Hematopoietic multipotent progenitor cell treated with erythropoietin and hydrocortisone succinate and interleukin-3 and kit ligand, for 8 days (in vitro differentiated cells): ENCODE data around the gene TRIM17.
"Not testable (repeated sequence)": the region's sequence is repeated elsewhere in the genome, so short reads cannot be mapped to it uniquely, and the experiment has no call there.

Source experiments
- DNase-seq: peaks from one replicate; pipeline ENCODE4 v3.0.0-alpha.2; 2015

TRIM17 gene

GRCh38 chr1:228446852-228447251, 30.2 kb upstream of the TRIM17 start:
- DNase-seq = no peak

DNA sequence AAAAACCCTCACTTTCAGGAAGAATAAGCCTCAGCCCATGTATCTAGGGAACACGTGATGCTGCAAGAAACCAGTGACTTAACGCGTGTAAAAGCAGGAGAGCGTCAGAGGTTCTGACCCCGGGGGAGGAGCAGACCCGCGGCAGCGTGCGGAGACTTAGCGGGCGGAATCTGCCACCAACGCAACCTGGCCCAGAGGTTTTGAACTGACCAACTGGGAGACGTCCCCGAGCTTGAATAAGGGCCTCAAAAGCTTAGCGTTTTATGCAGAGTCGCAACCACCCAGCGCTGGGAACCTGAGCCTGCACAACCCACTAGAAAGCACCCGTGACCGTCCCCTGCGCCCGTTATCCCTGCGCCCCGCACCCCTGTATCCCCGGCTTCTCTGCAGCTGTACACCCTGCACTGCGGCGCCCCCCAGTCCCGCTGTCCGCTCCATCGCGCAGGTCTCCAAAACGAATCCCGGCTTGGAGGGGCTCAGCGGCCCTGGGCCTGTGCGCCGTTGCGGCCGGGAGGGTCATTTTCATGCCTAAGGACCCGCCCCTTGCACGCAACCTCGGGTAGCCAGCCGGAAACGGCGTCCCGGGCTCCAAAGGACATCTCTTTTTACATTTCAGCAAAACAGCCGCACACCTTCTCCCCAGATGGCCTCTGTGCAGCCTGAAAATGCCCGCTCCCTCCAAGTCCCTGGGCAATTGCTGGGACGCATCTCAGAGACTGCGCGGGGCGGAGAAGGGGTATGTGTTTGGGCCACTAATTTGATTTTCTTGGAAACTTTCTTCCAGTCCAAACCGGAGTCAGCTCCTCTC, 29.4 kb upstream of the TRIM17 start:
- peak; percentile 74 for DNase-seq

DNA sequence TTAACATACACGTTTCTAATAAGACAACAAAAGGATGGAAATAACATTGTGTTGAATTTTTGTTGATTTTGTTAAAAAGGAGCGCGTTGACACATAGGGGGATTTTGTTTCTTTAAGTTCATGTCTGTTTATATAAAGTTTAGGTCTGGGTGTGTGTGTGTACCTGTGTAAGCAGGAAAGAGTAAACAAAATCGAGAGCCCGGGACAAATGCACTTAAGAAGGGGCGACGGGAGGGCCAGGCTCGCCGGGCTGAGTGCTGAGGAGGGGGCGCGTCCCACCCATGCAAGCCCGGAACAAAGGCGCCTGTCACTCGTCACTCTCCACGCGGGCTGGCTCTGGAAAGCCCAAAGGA, 28.8 kb upstream of the TRIM17 start:
- no peak for DNase-seq

GRCh38 chr1:228443395-228443794, 26.7 kb upstream of the TRIM17 start:
- no peak for DNase-seq

GRCh38 chr1:228440761-228441500, 24.3 kb upstream of the TRIM17 start:
- no peak for DNase-seq

DNA sequence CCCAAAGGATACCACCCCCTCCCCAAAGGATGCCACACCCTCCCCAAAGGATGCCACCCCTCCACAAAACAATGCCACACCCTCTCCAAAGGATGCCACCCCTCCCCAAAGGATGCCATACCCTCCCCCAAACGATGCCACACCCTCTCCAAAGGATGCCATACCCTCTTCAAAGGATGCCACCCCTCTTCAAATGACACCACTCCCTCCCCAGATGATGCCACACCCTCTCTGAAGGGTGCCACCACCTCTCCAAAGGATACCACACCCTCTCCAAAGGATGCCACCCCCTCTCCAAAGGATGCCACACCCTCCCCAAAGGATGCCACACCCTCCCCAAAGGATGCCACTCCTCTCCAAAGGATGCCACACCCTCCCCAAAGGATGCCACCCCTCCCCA, 21.6 kb upstream of the TRIM17 start:
- peak; percentile 49 for DNase-seq

DNA sequence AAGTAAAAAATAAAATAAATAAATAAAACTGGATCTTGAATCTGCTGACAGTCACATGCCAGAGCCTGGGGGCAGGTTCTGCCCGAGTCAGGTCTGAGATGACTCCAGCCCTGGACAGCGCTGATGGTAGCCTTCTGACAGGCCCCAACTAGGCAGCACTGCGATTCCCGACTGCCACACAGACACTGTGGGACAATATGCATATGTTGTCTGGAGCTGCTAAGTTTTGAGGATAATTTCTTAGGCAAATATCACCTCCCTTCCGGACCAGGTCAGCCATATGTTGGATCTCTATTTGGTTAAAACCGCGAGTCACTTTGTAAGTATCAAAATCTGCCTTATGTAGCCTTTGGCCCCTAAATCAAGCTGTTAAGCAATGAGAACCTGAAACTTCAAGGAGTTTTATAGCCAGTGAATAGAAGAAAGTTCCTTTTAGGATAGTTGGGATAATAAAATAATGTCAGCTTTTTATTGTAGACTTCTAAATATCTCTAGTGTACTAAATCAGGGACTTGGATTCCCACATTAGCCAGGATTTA, 20.8 kb upstream of the TRIM17 start:
- no peak for DNase-seq

- DNase-seq = no peak
Measured at GRCh38 chr1:228434689-228435088, 18.0 kb upstream of the TRIM17 start.

DNA sequence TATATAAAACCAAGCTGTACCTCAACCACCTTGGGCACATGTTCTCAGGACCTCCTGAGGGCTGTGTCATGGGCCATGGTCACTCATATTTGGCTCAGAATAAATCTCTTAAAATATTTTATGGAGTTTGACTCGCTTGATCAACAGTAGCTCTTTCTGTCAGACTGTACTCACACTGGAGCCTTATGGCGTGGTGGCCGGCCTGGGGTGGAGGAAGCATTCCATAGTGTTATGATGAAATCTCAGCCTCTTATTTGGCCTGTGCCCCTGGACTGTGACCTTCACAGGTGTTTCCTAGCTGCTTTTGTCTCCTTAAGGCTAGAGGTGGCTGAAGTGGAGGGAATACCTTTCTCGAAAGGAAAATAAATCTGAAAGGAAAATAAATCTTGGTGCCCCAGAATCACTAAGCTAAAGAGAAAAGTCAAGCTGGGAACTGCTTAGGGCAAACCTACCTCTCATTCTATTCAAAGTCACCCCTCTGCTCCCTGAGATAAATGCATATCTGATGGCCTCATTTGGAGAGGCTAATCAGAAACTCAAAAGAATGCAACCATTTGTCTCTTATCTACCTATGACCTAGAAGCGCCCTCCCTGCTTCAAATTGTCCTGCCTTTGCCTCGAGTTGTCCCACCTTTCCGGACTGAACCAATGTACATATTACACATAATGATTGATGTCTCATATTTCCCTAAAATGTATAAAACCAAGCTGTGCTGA, 16.8 kb upstream of the TRIM17 start:
- not testable (repeated sequence) for DNase-seq

- DNase-seq = no peak
Measured at GRCh38 chr1:228430243-228430642, 13.6 kb upstream of the TRIM17 start.

DNA sequence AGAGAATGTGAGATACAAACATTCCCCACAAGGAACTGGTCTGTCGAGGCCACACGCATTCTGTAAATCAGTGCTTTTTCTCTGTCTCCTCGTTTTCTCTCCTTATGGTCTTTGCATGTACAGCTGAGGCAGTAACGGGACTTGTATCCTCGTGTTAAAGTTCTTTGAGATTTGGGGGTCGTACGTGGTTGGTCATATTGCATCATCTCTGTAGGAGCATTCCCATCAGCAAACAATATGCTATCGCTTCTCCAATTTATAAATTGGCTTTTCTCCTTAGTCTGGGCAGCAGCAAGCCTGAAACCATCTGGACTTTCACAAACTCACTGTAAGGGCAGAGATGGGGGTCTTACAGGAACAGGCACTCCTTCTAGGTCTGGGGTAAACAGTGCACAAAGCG, 13.0 kb upstream of the TRIM17 start:
- no peak for DNase-seq

DNA sequence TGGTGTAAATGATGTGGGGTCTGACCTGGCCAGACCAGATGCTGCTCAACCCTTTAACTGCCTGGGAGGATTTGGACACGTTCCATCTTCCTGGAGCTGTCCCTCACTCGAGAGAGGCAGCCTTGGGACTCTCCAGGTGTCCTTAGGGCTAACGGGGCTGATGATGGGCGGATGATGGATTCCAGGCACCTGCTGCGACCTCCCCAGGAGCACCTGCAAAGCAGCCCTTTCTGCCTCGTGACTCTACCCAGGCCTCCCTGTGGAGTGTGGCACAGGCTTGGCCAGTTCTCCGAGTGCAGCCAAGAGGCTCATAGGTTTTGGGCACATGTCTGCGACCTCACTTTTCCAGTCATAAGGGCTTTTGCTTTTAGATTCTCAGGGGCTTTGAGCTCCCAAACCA, 12.3 kb upstream of the TRIM17 start:
- DNase-seq = no peak

GRCh38 chr1:228428412-228428811, 11.8 kb upstream of the TRIM17 start:
- no peak for DNase-seq

GRCh38 chr1:228426518-228427175, 10.0 kb upstream of the TRIM17 start:
- no peak for DNase-seq

- no peak for DNase-seq
Measured at GRCh38 chr1:228424685-228425660, 8.3 kb upstream of the TRIM17 start.

GRCh38 chr1:228423404-228424053, 6.9 kb upstream of the TRIM17 start:
- DNase-seq = peak; percentile 36

- peak; percentile 95 for DNase-seq
Measured at GRCh38 chr1:228420968-228421826, 4.5 kb upstream of the TRIM17 start.

- peak; percentile 94 for DNase-seq
Measured at GRCh38 chr1:228417483-228418203, 982 bp upstream of the TRIM17 start.

DNA sequence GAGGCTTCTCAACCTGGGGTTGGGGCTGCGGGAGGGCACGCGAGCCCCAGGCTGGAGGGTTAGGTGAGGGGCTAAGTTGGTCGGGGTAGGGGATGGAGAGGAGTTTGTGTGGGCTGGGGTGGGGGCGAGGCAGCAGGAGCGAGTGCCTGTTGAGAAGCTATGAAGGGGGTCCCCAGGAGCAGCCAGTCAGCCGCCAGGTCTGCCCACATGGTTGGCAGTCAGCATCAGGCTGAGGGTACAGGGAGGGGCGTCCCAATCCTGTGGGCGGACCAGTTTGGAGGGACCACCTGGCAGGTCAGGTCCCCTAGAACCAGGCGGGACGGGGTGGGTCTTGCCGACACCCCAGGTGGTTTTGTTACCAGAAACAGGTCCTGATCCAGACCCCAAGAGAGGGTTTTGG, 400 bp upstream of the TRIM17 start:
- DNase-seq = no peak

DNA sequence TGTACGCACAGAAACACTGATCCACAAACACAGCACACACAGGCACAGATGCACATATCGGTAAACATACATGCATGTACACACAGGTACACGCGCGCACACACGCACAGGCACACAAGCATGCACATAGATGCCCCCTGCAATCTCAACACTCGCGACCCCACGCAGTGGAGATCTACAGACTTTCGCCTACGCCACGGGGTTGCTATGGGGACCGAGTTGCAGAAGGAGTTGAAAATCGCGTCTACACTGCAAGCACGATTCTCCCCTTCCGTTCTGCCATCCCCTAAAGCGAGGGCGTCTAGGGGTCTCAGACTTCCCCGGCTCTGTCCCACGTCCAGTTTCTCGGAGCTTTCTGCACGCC, 826 bp downstream of the TRIM17 start:
- no peak for DNase-seq
